GM19463 (cell line): ENCODE data around the gene ZBTB20.

Experiments used
- ATAC-seq: cut with Tn5 transposase; IDR thresholded peaks from one replicate; pipeline ENCODE4 v1.9.1; 2021; ENCODE audit warnings: mild to moderate bottlenecking, moderate library complexity; ENCODE audit not compliant: unreplicated experiment

The ZBTB20 gene

GRCh38 chr3:114642951-114643741, 503.9 kb downstream of the ZBTB20 start:
- no peak for ATAC-seq

GRCh38 chr3:114640126-114640525, 507.0 kb downstream of the ZBTB20 start:
- no peak for ATAC-seq

- ATAC-seq, result no peak
Measured at GRCh38 chr3:114639171-114639570, 507.9 kb downstream of the ZBTB20 start.

- ATAC-seq, result no peak
Measured at GRCh38 chr3:114635878-114636277, 511.2 kb downstream of the ZBTB20 start.

GRCh38 chr3:114634635-114635034, 512.5 kb downstream of the ZBTB20 start:
- ATAC-seq, result no peak

- no peak for ATAC-seq
Measured at GRCh38 chr3:114632757-114633424, 514.2 kb downstream of the ZBTB20 start.

GRCh38 chr3:114627770-114628169, 519.3 kb downstream of the ZBTB20 start:
- no peak for ATAC-seq

GRCh38 chr3:114626751-114627150, 520.3 kb downstream of the ZBTB20 start:
- no peak for ATAC-seq

- no peak for ATAC-seq
Measured at GRCh38 chr3:114624571-114625181, 522.4 kb downstream of the ZBTB20 start.

GRCh38 chr3:114624047-114624445, 523.0 kb downstream of the ZBTB20 start:
- no peak for ATAC-seq

GRCh38 chr3:114623420-114624046, 523.6 kb downstream of the ZBTB20 start:
- no peak for ATAC-seq

GRCh38 chr3:114622001-114622400, 525.1 kb downstream of the ZBTB20 start:
- ATAC-seq, result no peak

- no peak for ATAC-seq
Measured at GRCh38 chr3:114619771-114620170, 527.3 kb downstream of the ZBTB20 start.

- no peak for ATAC-seq
Measured at GRCh38 chr3:114615523-114616085, 531.5 kb downstream of the ZBTB20 start.

- ATAC-seq, result no peak
Measured at GRCh38 chr3:114609973-114610630, 537.0 kb downstream of the ZBTB20 start.

- ATAC-seq, result no peak
Measured at GRCh38 chr3:114608293-114608692, 538.8 kb downstream of the ZBTB20 start.

- no peak for ATAC-seq
Measured at GRCh38 chr3:114606336-114606735, 540.8 kb downstream of the ZBTB20 start.

- no peak for ATAC-seq
Measured at GRCh38 chr3:114600571-114600970, 546.5 kb downstream of the ZBTB20 start.

GRCh38 chr3:114597871-114598270, 549.2 kb downstream of the ZBTB20 start:
- ATAC-seq, result no peak

GRCh38 chr3:114597012-114597411, 550.1 kb downstream of the ZBTB20 start:
- ATAC-seq, result no peak

GRCh38 chr3:114596147-114596546, 550.9 kb downstream of the ZBTB20 start:
- ATAC-seq, result no peak
